ENCODE measurements around the gene TXNIP. TPM values are rescaled to one million over a fixed set of nuclear protein-coding genes. Genes with fewer than 3 reads are reported as not detected.

TXNIP gene
- total RNA-seq, 1 experiment from 2014 or later = 576 TPM

GRCh38 chr1:145975216-145975615 lies 21.2 kb downstream of the TXNIP start:
- CTCF ChIA-PET = interaction anchor here (3.0 to 24.2 kb wide), 2 partner anchors 37 to 57 kb away, joined by 21 to 773 read pairs; partner anchors contain the start of gene HJV
- no TSS peak for BruUV-seq (replicated peaks)
- Mint-ChIP-seq H3K4me1 (ENCODE audit: insufficient read depth, unreplicated experiment) (no peaks in the 10 kb centered on the region), H3K27ac (ENCODE audit: low read depth, unreplicated experiment) (no peak overlapping the region), H3K27me3 (ENCODE audit: insufficient read depth, unreplicated experiment) (no peaks in the 10 kb centered on the region), H3K4me3 (ENCODE audit: unreplicated experiment) (no peak overlapping the region), H3K36me3 (ENCODE audit: insufficient read depth, unreplicated experiment) (peaks cover 6% of the 10 kb centered on the region), H3K9me3 (ENCODE audit: unreplicated experiment) (no peaks in the 10 kb centered on the region)
- no peak for DNase-seq (ENCODE audit: unreplicated experiment)
- POLR2A ChIA-PET = interaction anchor here (0.7 to 24.2 kb wide), 2 partner anchors 26 to 83 kb away, joined by 3 to 1309 read pairs; partner anchors contain the start of gene TXNIP
- intact Hi-C loops (cut with micrococcal nuclease) = loop anchor here (10.0 kb wide), 1 partner anchor 120 kb away; the partner anchor contains the start of gene PIAS3
- TF ChIP-seq, protein P1, sequence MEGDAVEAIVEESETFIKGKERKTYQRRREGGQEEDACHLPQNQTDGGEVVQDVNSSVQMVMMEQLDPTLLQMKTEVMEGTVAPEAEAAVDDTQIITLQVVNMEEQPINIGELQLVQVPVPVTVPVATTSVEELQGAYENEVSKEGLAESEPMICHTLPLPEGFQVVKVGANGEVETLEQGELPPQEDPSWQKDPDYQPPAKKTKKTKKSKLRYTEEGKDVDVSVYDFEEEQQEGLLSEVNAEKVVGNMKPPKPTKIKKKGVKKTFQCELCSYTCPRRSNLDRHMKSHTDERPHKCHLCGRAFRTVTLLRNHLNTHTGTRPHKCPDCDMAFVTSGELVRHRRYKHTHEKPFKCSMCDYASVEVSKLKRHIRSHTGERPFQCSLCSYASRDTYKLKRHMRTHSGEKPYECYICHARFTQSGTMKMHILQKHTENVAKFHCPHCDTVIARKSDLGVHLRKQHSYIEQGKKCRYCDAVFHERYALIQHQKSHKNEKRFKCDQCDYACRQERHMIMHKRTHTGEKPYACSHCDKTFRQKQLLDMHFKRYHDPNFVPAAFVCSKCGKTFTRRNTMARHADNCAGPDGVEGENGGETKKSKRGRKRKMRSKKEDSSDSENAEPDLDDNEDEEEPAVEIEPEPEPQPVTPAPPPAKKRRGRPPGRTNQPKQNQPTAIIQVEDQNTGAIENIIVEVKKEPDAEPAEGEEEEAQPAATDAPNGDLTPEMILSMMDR (IDR thresholded peaks at IDR 0.05; ENCODE audit: unreplicated experiment) = no peak

DNA sequence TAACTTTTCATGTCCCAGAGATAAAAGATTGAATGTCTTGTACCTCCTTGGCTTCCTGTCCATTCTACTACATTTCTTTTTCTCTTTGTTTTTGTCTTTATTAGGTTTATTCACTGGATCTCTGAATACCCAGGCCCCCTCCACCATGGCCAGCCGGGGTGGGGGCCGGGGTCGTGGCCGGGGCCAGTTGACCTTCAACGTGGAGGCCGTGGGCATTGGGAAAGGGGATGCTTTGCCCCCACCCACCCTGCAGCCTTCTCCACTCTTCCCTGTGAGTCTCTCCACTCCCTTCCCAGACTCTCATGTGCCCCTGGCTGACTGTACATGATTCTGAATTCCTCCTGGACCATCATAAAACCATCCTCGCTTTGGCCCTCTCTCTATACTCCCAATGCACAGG lies 21.7 kb downstream of the TXNIP start:
- ChIA-PET CTCF (interaction anchor here (24.2 kb wide), 1 partner anchor 37 kb away, joined by 773 read pairs; the partner anchor contains the start of gene HJV), POLR2A (interaction anchor here (0.7 to 24.2 kb wide), 2 partner anchors 26 to 83 kb away, joined by 3 to 1309 read pairs; partner anchors contain the start of gene TXNIP)
- no peaks in the 10 kb centered on the region for H3K27me3 Mint-ChIP-seq (ENCODE audit: insufficient read depth, unreplicated experiment)
- no TSS peak for BruUV-seq (replicated peaks)
- H3K9me3 Mint-ChIP-seq (ENCODE audit: unreplicated experiment) = no peaks in the 10 kb centered on the region
- no peak overlapping the region for H3K27ac Mint-ChIP-seq (ENCODE audit: low read depth, unreplicated experiment)
- TF ChIP-seq, protein P1 (IDR thresholded peaks at IDR 0.05; ENCODE audit: unreplicated experiment) = no peak
- H3K4me1 Mint-ChIP-seq (ENCODE audit: insufficient read depth, unreplicated experiment) = no peaks in the 10 kb centered on the region
- intact Hi-C loops (cut with micrococcal nuclease) = loop anchor here (10.0 kb wide), 1 partner anchor 120 kb away; the partner anchor contains the start of gene PIAS3
- H3K4me3 Mint-ChIP-seq (ENCODE audit: unreplicated experiment) = no peak overlapping the region
- DNase-seq (ENCODE audit: unreplicated experiment) = no peak
- H3K36me3 Mint-ChIP-seq (ENCODE audit: insufficient read depth, unreplicated experiment) = peaks cover 6% of the 10 kb centered on the region

- TF ChIP-seq, protein P1 (IDR thresholded peaks at IDR 0.05; ENCODE audit: unreplicated experiment) = no peak
- no peak overlapping the region for H3K27ac Mint-ChIP-seq (ENCODE audit: low read depth, unreplicated experiment)
- POLR2A ChIA-PET = interaction anchor here (0.6 to 2.1 kb wide), 8 partner anchors 9 to 81 kb away, joined by 3 to 15 read pairs (median 4); partner anchors contain the start of genes ANKRD34A, POLR3GL and RBM8A
- no peaks in the 10 kb centered on the region for H3K9me3 Mint-ChIP-seq (ENCODE audit: unreplicated experiment)
- CTCF ChIA-PET = interaction anchor here (0.5 to 2.4 kb wide), 5 partner anchors 8 to 81 kb away, joined by 3 to 10 read pairs (median 4); partner anchors contain the start of genes ANKRD34A and POLR3GL
- no peaks in the 10 kb centered on the region for H3K4me1 Mint-ChIP-seq (ENCODE audit: insufficient read depth, unreplicated experiment)
- H3K36me3 Mint-ChIP-seq (ENCODE audit: insufficient read depth, unreplicated experiment) = peaks cover under 1% of the 10 kb centered on the region
- H3K27me3 Mint-ChIP-seq (ENCODE audit: insufficient read depth, unreplicated experiment) = no peaks in the 10 kb centered on the region
- no peak for DNase-seq (ENCODE audit: unreplicated experiment)
- no TSS peak for BruUV-seq (replicated peaks)
- no peak overlapping the region for H3K4me3 Mint-ChIP-seq (ENCODE audit: unreplicated experiment)
- intact Hi-C loops (cut with micrococcal nuclease) = loop anchor here (10.0 kb wide), 1 partner anchor 118 kb away; the partner anchor contains the start of gene PIAS3
These were observed 23.8 kb downstream of the TXNIP start for GRCh38 chr1:145972580-145972979.

DNA sequence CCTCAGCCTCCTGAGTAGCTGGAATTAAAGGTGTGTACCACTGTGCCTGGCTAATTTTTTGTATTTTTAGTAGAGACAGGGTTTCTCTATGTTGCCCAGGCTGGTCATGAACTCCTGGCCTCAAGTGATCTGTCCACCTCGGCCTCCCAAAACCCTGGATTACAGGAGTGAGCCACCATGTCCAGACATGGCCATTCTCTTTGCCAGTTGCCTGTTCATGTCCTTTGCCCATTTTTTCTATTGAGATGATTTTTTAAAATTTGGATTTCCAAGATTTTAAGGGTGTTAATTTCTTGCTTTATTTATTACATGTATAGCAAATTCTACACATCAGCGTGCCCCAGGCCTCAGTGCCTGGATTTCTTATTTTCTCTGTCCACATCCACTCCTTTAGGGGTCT lies 29.1 kb downstream of the TXNIP start:
- no peak overlapping the region for H3K27ac Mint-ChIP-seq (ENCODE audit: low read depth, unreplicated experiment)
- H3K9me3 Mint-ChIP-seq (ENCODE audit: unreplicated experiment) = no peaks in the 10 kb centered on the region
- intact Hi-C loops (cut with micrococcal nuclease) = no loop called here
- peaks cover 27% of the 10 kb centered on the region for H3K4me1 Mint-ChIP-seq (ENCODE audit: insufficient read depth, unreplicated experiment)
- no peak for DNase-seq (ENCODE audit: unreplicated experiment)
- ChIA-PET CTCF (interaction anchor here (0.7 to 9.1 kb wide), 4 partner anchors 10 to 122 kb away, joined by 3 to 145 read pairs (median 4); partner anchors contain the start of genes LIX1L and NUDT17), POLR2A (interaction anchor here (0.7 to 7.9 kb wide), 9 partner anchors 11 to 109 kb away, joined by 3 to 226 read pairs (median 57); partner anchors contain the start of genes LIX1L, PEX11B, RBM8A and TXNIP)
- TF ChIP-seq, protein P1 (IDR thresholded peaks at IDR 0.05; ENCODE audit: unreplicated experiment) = no peak
- H3K36me3 Mint-ChIP-seq (ENCODE audit: insufficient read depth, unreplicated experiment) = no peaks in the 10 kb centered on the region
- no peak overlapping the region for H3K4me3 Mint-ChIP-seq (ENCODE audit: unreplicated experiment)
- H3K27me3 Mint-ChIP-seq (ENCODE audit: insufficient read depth, unreplicated experiment) = no peaks in the 10 kb centered on the region
- no TSS peak for BruUV-seq (replicated peaks)

Data from MCF 10A (cell line).